ENCODE data around the gene DNAJC15.

GRCh38 chr13:43145534-43146196 lies 122.3 kb downstream of the DNAJC15 start:
- no peak for TF ChIP-seq CTCF (conservative IDR thresholded peaks at IDR 0.05; ENCODE audit: low read depth, low read length)
- TF ChIP-seq EZH2 (IDR thresholded peaks at IDR 0.05; ENCODE audit: borderline replicate concordance, low read depth, low read length, poor library complexity, severe bottlenecking), result no peak

Data from A673 (cell line).